ENCODE data around the gene MTOR. TPM values are rescaled to one million over a fixed set of nuclear protein-coding genes. Genes with fewer than 3 reads are reported as not detected.

MTOR gene
- total and polyA plus RNA-seq, 2 donors (not counting 3 experiments of a cell fraction or from before 2014, with no cell fraction given) = 33.5 to 50.4 TPM

DNA sequence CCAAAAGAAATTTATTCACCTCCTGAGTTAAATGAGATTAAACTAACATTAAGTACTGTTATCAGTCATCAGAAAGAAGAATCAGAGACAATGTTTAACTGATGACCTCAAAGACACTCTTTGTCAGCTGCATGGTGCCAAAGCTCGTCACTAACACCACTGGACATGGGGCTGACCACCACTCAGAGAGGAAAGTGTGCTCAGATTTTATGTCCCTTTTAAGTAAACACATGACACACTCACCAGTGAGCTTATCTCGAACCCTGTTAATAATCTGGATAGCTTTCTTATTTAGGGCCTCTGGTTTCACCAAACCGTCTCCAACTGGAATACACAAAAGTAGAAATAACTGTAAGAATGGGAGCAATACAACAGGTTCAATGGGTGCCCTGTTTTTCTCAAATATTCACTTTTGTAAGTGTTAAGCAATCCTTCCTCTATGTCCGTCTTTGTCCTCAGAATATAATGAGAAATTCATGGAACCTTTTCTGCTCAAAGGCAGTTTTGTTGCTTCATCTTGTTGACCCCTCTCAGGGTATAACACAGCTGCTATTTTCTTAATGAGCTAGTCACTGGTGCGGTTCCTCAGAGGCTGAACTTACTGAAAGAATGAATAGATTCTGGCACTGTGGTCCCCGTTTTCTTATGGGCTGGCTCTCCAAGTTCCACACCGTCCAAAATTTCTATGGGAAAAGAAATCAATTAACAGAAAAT is 153.1 kb downstream of the MTOR start:
- BruUV-seq (replicated peaks) = no TSS peak
- Histone ChIP-seq H2AFZ (ENCODE audit: low read depth, low read length) (no peak overlapping the region), H3K9me3 (replicated peaks; ENCODE audit: control insufficient read depth, insufficient read depth, low read length) (no peaks in the 10 kb centered on the region), H3K36me3 (ENCODE audit: control insufficient read depth in 2 of 2, extremely low read depth in 1 of 2, insufficient read depth in 2 of 2, low read length in 2 of 2) (peaks cover 17 to 20% of the 10 kb centered on the region in 2 experiments), H3K27ac (ENCODE audit: insufficient read depth, low read depth, low read length) (no peak overlapping the region), H3K79me2 (ENCODE audit: control insufficient read depth, insufficient read depth, low read length) (no peaks in the 10 kb centered on the region), H3K4me1 (ENCODE audit: control insufficient read depth, extremely low read depth, insufficient read depth, low read length) (no peaks in the 10 kb centered on the region), H3K4me2 (ENCODE audit: insufficient read depth, low read length) (no peak overlapping the region), H3K27me3 (ENCODE audit: control insufficient read depth in 2 of 2, insufficient read depth in 2 of 2, low read length in 2 of 2) (no peaks in the 10 kb centered on the region), H4K20me1 (replicated peaks; ENCODE audit: control insufficient read depth, extremely low read depth, insufficient read depth, low read length) (no peaks in the 10 kb centered on the region), H3K9me1 (replicated peaks; ENCODE audit: control insufficient read depth, extremely low read depth, insufficient read depth, low read length) (no peaks in the 10 kb centered on the region), H3K4me3 (replicated peaks in 1 of 3; ENCODE audit: insufficient read depth in 1 of 3, low read depth in 1 of 3, low read length in 3 of 3) (no peak overlapping the region), H3K9ac (replicated peaks; ENCODE audit: extremely low read depth, insufficient read depth, low read length) (no peak overlapping the region)
- FAIRE-seq = no peak
- DNase-seq (ENCODE audit: low read depth, low spot score) = no peak
- TF ChIP-seq JUN (IDR thresholded peaks at IDR 0.05; ENCODE audit: borderline replicate concordance, insufficient read depth, insufficient read length, low read depth) (no peak), POLR2A (IDR thresholded peaks at IDR 0.05; ENCODE audit: low read depth, low read length) (no peak), FOS (IDR thresholded peaks at IDR 0.05; ENCODE audit: borderline replicate concordance, insufficient read depth, low read length) (no peak), POLR2AphosphoS5 (IDR thresholded peaks at IDR 0.05; ENCODE audit: insufficient read depth, low read depth, low read length) (no peak), MYC (IDR thresholded peaks at IDR 0.05; ENCODE audit: low read depth, low read length) (no peak), EZH2 (IDR thresholded peaks at IDR 0.05; ENCODE audit: borderline replicate concordance, low read depth, low read length, severe bottlenecking) (no peak), GATA2 (IDR thresholded peaks at IDR 0.05; ENCODE audit: insufficient read depth, insufficient read length, low read depth, low read length) (no peak)
- TF ChIP-seq, protein P1, sequence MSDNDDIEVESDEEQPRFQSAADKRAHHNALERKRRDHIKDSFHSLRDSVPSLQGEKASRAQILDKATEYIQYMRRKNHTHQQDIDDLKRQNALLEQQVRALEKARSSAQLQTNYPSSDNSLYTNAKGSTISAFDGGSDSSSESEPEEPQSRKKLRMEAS (IDR thresholded peaks at IDR 0.05; ENCODE audit: insufficient read depth, insufficient read length) = no peak
- TF ChIP-seq, protein P2, sequence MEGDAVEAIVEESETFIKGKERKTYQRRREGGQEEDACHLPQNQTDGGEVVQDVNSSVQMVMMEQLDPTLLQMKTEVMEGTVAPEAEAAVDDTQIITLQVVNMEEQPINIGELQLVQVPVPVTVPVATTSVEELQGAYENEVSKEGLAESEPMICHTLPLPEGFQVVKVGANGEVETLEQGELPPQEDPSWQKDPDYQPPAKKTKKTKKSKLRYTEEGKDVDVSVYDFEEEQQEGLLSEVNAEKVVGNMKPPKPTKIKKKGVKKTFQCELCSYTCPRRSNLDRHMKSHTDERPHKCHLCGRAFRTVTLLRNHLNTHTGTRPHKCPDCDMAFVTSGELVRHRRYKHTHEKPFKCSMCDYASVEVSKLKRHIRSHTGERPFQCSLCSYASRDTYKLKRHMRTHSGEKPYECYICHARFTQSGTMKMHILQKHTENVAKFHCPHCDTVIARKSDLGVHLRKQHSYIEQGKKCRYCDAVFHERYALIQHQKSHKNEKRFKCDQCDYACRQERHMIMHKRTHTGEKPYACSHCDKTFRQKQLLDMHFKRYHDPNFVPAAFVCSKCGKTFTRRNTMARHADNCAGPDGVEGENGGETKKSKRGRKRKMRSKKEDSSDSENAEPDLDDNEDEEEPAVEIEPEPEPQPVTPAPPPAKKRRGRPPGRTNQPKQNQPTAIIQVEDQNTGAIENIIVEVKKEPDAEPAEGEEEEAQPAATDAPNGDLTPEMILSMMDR (IDR thresholded peaks at IDR 0.05; ENCODE audit: extremely low read depth in 1 of 2, insufficient read depth in 1 of 2, low read depth in 1 of 2, low read length in 2 of 2) = no peak
- CTCF ChIA-PET = no interaction called here
- POLR2A ChIA-PET = no interaction called here
- intact Hi-C loops (cut with micrococcal nuclease) (no loop called here), dilution Hi-C loops (cut with MboI; ENCODE audit: extremely low pct_ligation_motif_present, low sequenced_read_pairs) (no loop called here)

All from endothelial cell of umbilical vein (primary cell).